Natural killer cell (primary cell): Measurements from ENCODE around the gene SORCS2. TPM values are rescaled to one million over a fixed set of nuclear protein-coding genes. Genes with fewer than 3 reads are reported as not detected.
A peak's percentile ranks its signal among the peaks of the same experiment; 100 is the strongest.

ENCODE experiments used
- ATAC-seq, 3 donors: fragments of 150-1000 bp in 2 of 3; fragments of 200-7000 bp in 1 of 3; cut with Tn5 transposase; 1 replicate in 1 of 3; 2 replicates in 2 of 3; pipeline ENCODE4 v1.10.0; 2021; ENCODE audit warnings: mild to moderate bottlenecking in 2 of 3, moderate library complexity in 2 of 3
- DNase-seq, 2 donors: peaks; one replicate each; pipeline versions ENCODE4 v3.0.0 to v3.0.0-alpha.2; 2013 to 2021; ENCODE audit warnings: mixed read lengths in 1 of 2
- H3K27ac ChIP-seq: one replicate; pipeline ENCODE4 v1.5.1; 2013; ENCODE audit warnings: mild to moderate bottlenecking, low read length
- H3K27me3 ChIP-seq: one replicate; pipeline ENCODE4 v1.6.1; 2013; ENCODE audit warnings: low read length; ENCODE audit not compliant: control insufficient read depth, insufficient read depth
- H3K36me3 ChIP-seq: one replicate; pipeline ENCODE4 v1.6.1; 2013; ENCODE audit warnings: low read length; ENCODE audit not compliant: control insufficient read depth, insufficient read depth
- H3K4me1 ChIP-seq: one replicate; pipeline ENCODE4 v1.6.1; 2013; ENCODE audit warnings: low read length; ENCODE audit not compliant: control insufficient read depth, insufficient read depth
- H3K4me3 ChIP-seq: one replicate; pipeline ENCODE4 v1.5.1; 2013; ENCODE audit warnings: low read length
- H3K9me3 ChIP-seq: one replicate; pipeline ENCODE4 v1.6.1; 2013; ENCODE audit warnings: low read length; ENCODE audit not compliant: control insufficient read depth, insufficient read depth
- H3K27ac Mint-ChIP-seq, 2 donors: one replicate each; pipeline ENCODE4 v1.8.0; 2022; ENCODE audit warnings: mild to moderate bottlenecking in 2 of 2, mixed read lengths in 2 of 2, moderate library complexity in 1 of 2
- H3K27me3 Mint-ChIP-seq, 2 donors: one replicate each; pipeline ENCODE4 v1.8.0; 2022; ENCODE audit warnings: low read depth in 2 of 2, mixed read lengths in 2 of 2
- H3K36me3 Mint-ChIP-seq: one replicate; pipeline ENCODE4 v1.8.0; 2022; ENCODE audit warnings: mixed read lengths
- H3K4me1 Mint-ChIP-seq, 2 donors: one replicate each; pipeline ENCODE4 v1.8.0; 2022; ENCODE audit warnings: mixed read lengths in 2 of 2
- H3K4me3 Mint-ChIP-seq: one replicate; pipeline ENCODE4 v1.8.0; 2022; ENCODE audit warnings: mild to moderate bottlenecking, moderate library complexity, mixed read lengths
- H3K9me3 Mint-ChIP-seq, 2 donors: one replicate each; pipeline ENCODE4 v1.8.0; 2022; ENCODE audit warnings: mixed read lengths in 2 of 2
- WGBS: methylation state at CpG from one replicate; pipeline ENCODE4 v1.1.7; 2013; ENCODE audit warnings: missing lambda C conversion rate; ENCODE audit not compliant: insufficient coverage; 5-methylcytosine and 5-hydroxymethylcytosine counted together
- intact Hi-C: fragments of 100-400 bp; cut with micrococcal nuclease; formaldehyde crosslinking; loops from one replicate; pipeline ENCODE4 v1.14.2; 2022
- total RNA-seq, 4 donors: library from RNA; stranded (reverse); fragments of 120-200 nt in 1 of 4; gene quantifications; one replicate each; pipeline versions ENCODE4 v1.2.3 to v1.2.4, GENCODE V29; 2013 to 2022
- TF ChIP-seq, protein P1 (sequence below): fragments of 200-600 bp; IDR thresholded peaks from one replicate; pipeline ENCODE4 v1.8.0; 2022; ENCODE audit warnings: antibody characterized with exemption

SORCS2 gene
- total RNA-seq, 3 donors from 2014 or later (not counting 1 experiment from before 2014, with no cell fraction given) = 1.2 to 2.5 (median 1.4) TPM

DNA sequence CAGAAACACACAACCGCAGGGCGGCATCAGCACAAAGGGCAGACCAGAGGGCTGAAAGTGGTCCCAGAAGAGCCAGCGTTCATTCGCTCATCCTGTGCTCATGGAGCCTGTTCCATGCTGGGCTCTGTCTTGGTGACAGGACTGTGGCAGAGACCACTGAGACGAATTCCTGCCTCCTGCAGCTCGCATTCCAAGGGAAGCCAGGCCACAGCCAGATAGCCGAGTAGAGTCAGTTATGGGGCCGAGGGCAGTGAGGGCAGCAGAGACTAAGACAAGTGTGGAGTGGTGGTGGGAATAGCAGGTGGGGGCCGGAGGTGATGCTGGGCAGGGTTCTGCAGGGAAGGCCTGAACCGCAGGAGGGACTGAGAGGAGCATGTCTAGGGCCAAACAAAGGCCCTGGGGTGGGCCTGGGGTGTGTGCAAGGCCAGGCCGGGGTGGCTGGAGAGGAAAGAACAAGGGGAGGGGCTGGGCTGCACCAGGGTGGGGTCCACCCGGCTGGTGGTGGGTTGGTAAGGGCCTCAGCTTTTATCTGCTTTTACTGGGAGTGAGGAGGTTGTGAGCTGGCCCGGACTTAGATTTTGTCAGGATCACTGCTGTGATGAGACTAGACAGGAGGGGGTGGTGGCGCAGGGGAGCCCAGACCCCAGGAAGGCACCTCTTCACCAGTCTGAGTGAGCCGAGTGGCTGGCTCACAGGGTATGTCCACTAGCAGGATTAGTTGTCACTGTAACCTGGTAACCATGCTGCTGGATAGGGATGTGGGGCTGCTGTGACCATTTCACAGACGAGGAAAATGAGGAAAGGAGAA, 236.1 kb downstream of the SORCS2 start:
- H3K4me1 ChIP-seq = no peaks in the 10 kb centered on the region
- no peak overlapping the region for H3K4me3 ChIP-seq
- TF ChIP-seq, protein P1, sequence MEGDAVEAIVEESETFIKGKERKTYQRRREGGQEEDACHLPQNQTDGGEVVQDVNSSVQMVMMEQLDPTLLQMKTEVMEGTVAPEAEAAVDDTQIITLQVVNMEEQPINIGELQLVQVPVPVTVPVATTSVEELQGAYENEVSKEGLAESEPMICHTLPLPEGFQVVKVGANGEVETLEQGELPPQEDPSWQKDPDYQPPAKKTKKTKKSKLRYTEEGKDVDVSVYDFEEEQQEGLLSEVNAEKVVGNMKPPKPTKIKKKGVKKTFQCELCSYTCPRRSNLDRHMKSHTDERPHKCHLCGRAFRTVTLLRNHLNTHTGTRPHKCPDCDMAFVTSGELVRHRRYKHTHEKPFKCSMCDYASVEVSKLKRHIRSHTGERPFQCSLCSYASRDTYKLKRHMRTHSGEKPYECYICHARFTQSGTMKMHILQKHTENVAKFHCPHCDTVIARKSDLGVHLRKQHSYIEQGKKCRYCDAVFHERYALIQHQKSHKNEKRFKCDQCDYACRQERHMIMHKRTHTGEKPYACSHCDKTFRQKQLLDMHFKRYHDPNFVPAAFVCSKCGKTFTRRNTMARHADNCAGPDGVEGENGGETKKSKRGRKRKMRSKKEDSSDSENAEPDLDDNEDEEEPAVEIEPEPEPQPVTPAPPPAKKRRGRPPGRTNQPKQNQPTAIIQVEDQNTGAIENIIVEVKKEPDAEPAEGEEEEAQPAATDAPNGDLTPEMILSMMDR = no peak
- peaks cover 0 to 3% of the 10 kb centered on the region in 2 donors for H3K4me1 Mint-ChIP-seq
- DNase-seq (peak in 1 of 2 donors; percentile 12), ATAC-seq (no peak)
- no peaks in the 10 kb centered on the region for H3K36me3 ChIP-seq
- 83% methylated on average over 16 of the region's 16 CpGs for WGBS
- no peaks in the 10 kb centered on the region for H3K36me3 Mint-ChIP-seq
- H3K27me3 ChIP-seq = peaks cover under 1% of the 10 kb centered on the region
- H3K27me3 Mint-ChIP-seq = peaks cover 36 to 38% of the 10 kb centered on the region in 2 donors
- intact Hi-C loops = no loop called here
- H3K4me3 Mint-ChIP-seq = no peak overlapping the region
- no peaks in the 10 kb centered on the region for H3K9me3 ChIP-seq
- H3K27ac ChIP-seq = no peak overlapping the region
- H3K9me3 Mint-ChIP-seq = no peaks in the 10 kb centered on the region
- no peak overlapping the region for H3K27ac Mint-ChIP-seq

DNA sequence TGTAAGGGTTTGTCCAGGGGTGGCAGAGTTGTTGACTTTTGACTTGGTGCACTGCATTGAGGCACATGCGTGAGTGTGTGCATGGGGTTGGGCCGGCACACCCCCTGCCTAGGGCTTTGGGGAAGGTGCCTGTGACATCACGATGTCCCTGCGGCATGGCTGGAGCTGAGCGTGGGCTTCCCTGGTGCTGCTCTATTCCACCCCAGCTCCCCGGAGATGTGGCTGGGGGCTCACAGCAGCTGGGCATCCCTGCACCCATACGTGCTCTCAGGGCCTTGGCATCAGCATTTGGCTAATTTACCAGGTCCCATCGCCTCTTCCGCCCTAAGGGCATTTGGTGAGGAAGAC, 236.7 kb downstream of the SORCS2 start:
- no peaks in the 10 kb centered on the region for H3K36me3 ChIP-seq
- ATAC-seq (no peak), DNase-seq (no peak)
- no peak overlapping the region for H3K4me3 ChIP-seq
- WGBS = 90% methylated on average over 9 of the region's 9 CpGs
- intact Hi-C loops = no loop called here
- H3K27ac Mint-ChIP-seq = no peak overlapping the region
- H3K4me3 Mint-ChIP-seq = no peak overlapping the region
- peaks cover 1% of the 10 kb centered on the region for H3K4me1 ChIP-seq
- H3K27ac ChIP-seq = no peak overlapping the region
- H3K9me3 Mint-ChIP-seq = no peaks in the 10 kb centered on the region
- no peaks in the 10 kb centered on the region for H3K9me3 ChIP-seq
- H3K4me1 Mint-ChIP-seq = peaks cover 0 to 3% of the 10 kb centered on the region in 2 donors
- no peaks in the 10 kb centered on the region for H3K36me3 Mint-ChIP-seq
- H3K27me3 Mint-ChIP-seq = peaks cover 37 to 38% of the 10 kb centered on the region in 2 donors
- TF ChIP-seq, protein P1 = no peak
- peaks cover 6% of the 10 kb centered on the region for H3K27me3 ChIP-seq

DNA sequence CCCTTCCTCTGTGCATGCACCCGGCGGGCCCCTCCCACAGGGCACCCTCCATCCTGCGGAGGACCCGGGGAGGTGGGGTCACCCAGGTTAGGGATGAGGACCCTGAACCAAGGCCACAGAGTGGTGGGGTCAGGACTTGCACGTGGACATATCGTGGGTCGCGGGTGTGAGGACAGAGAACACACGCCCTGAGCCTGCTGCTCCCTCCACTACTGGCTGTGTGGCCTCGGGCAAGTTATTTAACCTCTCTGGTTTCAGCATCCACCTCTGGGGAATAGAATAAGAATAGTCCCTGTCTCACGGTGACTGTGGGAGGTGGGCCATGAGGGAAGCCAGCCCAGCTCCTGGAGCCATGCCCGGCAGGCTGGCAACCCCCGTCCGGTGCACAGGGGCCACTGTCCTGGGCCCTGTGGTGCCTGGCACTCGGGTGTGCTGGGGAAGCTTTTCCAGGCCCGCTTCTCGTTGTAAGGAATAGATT, 237.3 kb downstream of the SORCS2 start:
- H3K36me3 ChIP-seq = no peaks in the 10 kb centered on the region
- ATAC-seq (no peak), DNase-seq (peak in 1 of 2 donors; percentile 12)
- Mint-ChIP-seq H3K27ac (no peak overlapping the region), H3K4me1 (peaks cover 0 to 4% of the 10 kb centered on the region in 2 donors), H3K27me3 (peaks cover 37 to 38% of the 10 kb centered on the region in 2 donors), H3K4me3 (no peak overlapping the region), H3K36me3 (no peaks in the 10 kb centered on the region), H3K9me3 (no peaks in the 10 kb centered on the region)
- no peak overlapping the region for H3K4me3 ChIP-seq
- WGBS = 73% methylated on average over 17 of the region's 17 CpGs
- peaks cover 12% of the 10 kb centered on the region for H3K27me3 ChIP-seq
- H3K27ac ChIP-seq = no peak overlapping the region
- TF ChIP-seq, protein P1 = no peak
- no peaks in the 10 kb centered on the region for H3K9me3 ChIP-seq
- H3K4me1 ChIP-seq = peaks cover 7% of the 10 kb centered on the region
- intact Hi-C loops = loop anchor here (10.0 kb wide), 2 partner anchors 95 to 285 kb away; no protein-coding TSS in a partner anchor
